IMR-90 (cell line): ENCODE data around the gene ROM1. TPM values are rescaled to one million over a fixed set of nuclear protein-coding genes. Genes with fewer than 3 reads are reported as not detected.

ENCODE experiments used
- BHLHE40 ChIP-seq: fragments of 150-350 bp; IDR thresholded peaks from 2 replicates; pipeline ENCODE4 v1.6.1; 2016; ENCODE audit warnings: mild to moderate bottlenecking, low read depth, low read length
- ELK1 ChIP-seq: fragments of 150-350 bp; IDR thresholded peaks from 2 replicates; pipeline ENCODE4 v1.6.1; 2016; ENCODE audit warnings: low read depth, mild to moderate bottlenecking, low read length, moderate library complexity, borderline replicate concordance
- RAD21 ChIP-seq: IDR thresholded peaks from 2 replicates; pipeline ENCODE4 v1.6.1; 2012; ENCODE audit warnings: low read length, improper control_type of control experiment
- polyA plus RNA-seq, 3 experiments: library from polyadenylated mRNA; depleted of rRNA; stranded (reverse); fragments of >200 nt; gene quantifications; 2 replicates each; pipeline ENCODE4 v1.2.3, GENCODE V29; 2012; ENCODE audit warnings: low replicate concordance in 1 of 3
- total RNA-seq: library from RNA; depleted of rRNA; stranded (reverse); fragments of >200 nt; gene quantifications from 2 replicates; pipeline ENCODE4 v1.2.3, GENCODE V29; 2012

ROM1 gene
- total and polyA plus RNA-seq, 2 of the 4 experiments (the other 2 are of a cell fraction) = 2.2 to 2.5 TPM

GRCh38 chr11:62612366-62613290 lies at the start of gene ROM1, which contains the start of gene EML3 (continued):
- TF ChIP-seq ELK1 = no peak
- TF ChIP-seq RAD21 = peak; percentile 36; the same call in 1 of the 2 replicates
- no peak for TF ChIP-seq BHLHE40
